Pons (tissue), 1 donor: Measurements from ENCODE around the gene MC3R.

Source experiments
- DNase-seq: peaks from one replicate; pipeline ENCODE4 v3.0.0-alpha.2; 2016; ENCODE audit warnings: low spot score

The MC3R gene

DNA sequence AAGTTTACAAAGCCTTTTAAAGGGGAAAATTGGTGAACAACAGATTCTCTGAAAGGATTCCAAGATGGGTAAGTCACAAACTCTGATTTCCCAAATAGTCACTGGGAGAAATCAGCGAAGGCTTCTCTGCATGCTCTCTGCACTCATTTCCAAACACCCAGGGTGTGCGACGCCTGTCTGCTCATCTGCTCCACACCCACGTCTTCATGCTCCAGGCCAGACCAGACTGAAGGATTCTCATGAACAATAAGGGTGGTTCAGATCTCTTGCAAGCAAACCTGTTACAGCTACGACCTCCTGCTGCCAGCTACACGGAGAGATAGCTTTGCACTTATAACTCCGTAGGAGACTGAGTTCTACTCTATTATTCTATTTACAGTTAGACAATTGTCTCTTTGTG is 1.4 kb downstream of the MC3R start:
- DNase-seq, result no peak

DNA sequence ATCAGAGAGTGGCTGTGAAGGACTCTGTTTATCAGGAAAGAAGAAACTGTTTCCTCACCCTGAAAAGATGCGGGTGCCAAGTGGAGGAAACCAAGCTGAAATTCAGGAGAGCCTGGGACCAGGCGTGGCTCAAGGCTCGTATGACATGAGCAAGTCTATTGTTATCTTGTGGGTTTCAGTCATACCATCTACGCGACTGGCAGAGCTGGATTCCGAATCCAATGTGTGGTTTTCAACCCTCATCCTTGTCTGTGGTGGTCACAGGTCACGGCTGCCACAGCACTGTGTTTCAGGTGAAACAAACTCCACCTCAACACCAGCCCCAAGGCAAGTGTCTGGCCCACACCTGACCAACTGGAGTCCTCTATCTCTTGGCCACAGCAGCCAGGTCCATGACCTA is 9.1 kb downstream of the MC3R start:
- no peak for DNase-seq

DNA sequence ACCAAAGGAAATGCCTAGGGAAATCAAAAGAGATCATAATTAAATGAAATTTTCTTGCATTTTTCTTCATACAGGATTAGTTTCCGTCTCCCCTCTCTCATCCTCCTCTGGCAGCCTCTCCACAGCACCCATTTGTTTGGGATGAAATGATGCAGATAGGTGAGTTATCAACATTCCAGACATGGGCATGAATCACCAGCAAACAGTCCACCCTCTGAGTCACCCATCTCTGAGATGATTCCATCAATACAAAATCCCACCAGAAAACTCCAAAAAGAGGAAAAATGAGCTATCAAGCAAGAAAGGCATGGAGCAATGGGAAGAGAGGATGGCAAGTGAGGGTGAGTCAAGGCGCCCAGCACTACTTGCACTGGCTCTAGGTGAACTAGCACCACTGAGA is 11.4 kb downstream of the MC3R start:
- no peak for DNase-seq

DNA sequence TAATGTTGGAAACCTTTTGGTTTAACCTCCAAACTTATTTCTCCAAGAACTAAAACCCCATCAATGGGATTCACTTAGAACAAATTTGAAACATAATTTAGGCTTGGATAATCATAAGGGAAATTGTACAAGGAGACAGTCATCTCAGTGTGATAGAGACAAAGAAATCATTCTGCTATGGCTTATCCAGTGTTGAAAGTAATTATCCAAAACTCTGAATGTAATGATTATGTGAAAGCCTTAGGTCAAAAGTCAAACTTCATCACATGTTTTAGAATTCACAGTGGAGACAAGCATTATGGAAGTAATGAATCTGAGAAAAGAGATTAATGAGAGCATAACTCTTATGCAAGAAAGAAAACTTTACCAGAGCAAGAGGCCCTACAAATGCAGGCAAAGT is 20.0 kb downstream of the MC3R start:
- no peak for DNase-seq

DNA sequence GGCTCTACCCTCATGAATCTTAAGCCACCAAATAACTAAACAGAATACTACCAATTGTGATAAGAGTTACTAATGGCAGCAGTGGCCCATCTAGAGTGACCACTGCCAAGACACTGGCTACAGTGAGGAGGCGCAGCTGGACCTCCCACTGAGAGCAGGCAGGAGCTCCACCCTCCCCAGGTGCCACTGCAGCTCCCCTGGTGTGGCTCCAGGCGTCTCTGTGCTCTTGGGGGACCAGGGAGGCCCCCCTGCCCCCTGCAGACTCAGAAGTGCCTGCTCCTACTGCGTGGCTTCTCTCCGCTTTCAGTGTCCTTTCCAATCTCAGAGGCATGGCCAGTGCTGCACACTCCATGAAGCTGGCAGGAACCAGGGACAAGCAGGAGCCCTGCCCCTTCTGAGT is 23.4 kb downstream of the MC3R start:
- DNase-seq, result no peak

DNA sequence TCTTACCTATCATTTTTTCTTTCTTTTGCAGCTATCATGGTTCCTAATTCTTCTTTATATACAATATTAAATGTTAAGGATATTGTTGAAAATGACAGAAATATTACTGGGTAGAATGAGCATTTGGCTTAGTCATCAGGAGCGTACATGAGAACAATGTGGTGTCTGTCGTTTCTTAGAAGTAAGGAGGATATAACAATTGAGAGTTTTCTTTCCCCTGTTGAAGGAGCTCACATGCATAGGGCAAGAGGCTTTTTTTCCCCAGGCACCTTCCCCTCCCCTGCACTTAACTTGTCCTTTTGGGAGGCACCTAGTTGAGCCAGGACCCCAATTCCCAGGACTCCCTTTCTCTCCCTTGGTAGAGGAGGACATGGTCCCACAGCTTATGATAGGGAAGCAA is 25.0 kb downstream of the MC3R start:
- DNase-seq, result no peak

DNA sequence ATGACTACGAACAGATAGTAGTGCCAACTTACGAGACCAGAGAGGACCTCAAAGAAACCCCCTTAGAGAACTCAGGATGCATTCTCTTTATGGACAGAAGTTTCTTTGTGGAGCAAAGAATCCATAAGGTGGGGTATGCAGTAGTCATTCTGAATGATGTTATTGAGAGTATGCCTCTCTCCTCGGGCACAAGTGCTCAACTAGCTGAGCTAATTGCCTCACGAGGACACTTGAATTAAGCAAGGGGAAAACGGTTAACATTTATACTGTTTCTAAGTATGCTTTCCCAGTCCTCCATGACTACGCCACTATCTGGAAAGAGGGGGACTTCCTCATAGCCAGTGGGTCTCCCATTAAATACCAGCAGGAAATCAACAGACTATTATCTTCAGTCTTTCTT is 25.6 kb downstream of the MC3R start:
- DNase-seq, result no peak

DNA sequence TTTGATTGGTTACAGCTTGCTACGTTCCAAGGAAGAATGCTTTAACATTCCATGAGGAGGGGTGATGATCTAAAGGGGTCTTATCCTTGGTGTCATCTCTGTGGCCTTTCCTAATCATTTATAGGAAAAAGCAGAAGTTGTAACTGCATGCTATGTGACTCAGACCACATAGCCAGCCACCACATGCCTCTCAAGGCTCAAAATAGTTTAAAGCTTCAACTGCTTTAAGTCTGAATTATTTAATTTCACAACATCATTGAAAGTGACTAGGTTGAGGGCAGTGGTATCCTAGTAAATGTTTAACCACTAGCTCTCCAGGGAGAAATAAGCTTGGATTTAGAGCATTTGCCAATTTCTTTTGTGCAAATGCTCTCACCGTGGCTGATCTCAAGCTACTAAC is 29.7 kb downstream of the MC3R start:
- no peak for DNase-seq

DNA sequence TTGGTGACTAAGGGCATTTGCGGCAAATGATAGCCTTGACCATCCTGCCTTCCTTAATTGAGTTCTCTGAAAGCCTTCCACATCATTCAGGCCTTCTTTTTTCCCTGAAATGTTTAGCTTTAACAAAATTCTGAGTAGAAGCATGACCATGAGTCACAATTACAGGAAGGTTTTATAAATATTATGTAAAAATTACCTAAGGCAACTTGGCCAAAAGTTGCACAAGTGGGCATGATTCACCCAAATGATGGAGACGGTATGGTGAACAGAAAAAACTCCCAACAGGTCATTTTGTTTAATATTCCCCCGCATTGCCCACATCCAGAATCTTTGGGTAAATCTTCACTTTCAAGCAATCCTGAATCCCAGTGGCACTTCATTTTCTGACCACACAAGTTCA is 37.0 kb downstream of the MC3R start:
- no peak for DNase-seq

DNA sequence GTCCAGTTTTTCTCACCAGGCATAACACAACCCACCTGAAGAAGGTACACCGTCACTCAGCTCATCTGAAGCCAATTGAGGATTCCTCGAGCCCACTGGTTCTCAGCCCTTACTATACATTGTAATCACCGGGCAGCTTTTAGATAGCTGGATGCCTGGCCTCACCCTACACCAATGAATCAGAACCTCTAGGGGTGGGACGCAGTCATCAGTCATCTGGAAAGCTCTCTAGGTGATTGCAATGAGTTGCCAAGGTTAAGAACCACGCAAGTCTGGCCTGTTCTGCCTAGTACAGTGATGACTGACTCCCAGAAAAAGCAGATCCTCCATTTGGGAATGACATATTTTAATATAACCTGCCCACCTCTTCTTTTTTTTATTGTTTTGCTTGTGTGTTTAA is 41.1 kb downstream of the MC3R start:
- no peak for DNase-seq

DNA sequence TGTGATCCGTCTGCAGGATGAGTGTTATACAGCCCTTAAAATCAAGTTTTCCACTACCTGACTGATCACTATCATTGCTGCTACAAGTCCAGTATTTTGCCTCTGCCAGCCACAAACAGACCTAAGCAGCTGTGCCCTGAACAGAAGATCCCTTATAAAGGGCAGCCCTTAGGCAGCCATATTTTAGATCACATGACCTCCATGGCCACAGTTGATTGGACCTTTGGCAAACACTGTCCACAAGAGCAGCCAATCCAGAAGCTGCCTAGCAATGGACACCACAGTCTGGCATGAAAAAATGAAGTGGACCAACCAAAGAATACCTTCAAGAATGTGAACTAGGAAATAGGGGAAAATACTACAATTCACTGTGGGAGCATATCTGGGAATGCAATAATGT is 50.8 kb downstream of the MC3R start:
- DNase-seq, result no peak
